ENCODE data around the gene RAMP1. TPM values are rescaled to one million over a fixed set of nuclear protein-coding genes. Genes with fewer than 3 reads are reported as not detected.

RAMP1 gene
- total and polyA plus RNA-seq, 9 of the 15 experiments (the other 6 are each of a cell fraction or from before 2014, with no cell fraction given) = 0.72 to 0.77 TPM; not detected in 7

DNA sequence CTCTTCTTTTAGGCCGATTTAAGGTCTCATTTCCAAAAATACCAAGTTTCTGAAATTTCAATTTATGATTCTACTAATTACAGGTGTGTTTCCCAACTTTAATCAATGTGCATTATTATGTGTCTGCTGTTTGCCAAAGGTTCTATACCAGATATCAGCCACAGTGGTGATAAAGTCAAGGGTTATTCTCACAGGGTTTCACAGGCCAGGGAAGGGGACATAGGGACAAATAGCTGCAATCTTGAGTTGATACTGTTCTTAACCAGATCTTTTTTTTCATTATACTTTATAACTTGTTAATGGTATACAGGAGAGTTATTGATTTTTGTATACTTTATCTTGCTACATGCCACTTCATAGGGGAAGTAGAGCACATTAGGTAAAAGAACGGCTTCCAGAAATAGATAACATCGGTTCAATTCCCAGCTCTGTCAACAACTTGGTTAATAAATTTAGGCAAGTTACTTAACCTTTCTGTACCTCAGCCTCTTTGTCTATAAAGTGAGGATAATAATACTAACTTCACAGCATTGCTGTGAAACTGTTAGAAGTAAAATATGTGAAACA lies 31.9 kb upstream of the RAMP1 start:
- CTCF ChIA-PET (ENCODE audit: low intra/inter-chr PET ratio) = no interaction called here
- POLR2A ChIA-PET = no interaction called here
- in situ Hi-C loops (cut with MboI) = no loop called here

GRCh38 chr2:237830522-237830921 lies 28.9 kb upstream of the RAMP1 start:
- H3K9ac ChIP-seq (ENCODE audit: insufficient read depth in 1 of 2, low read depth in 2 of 2, low read length in 2 of 2) = no peak overlapping the region
- no peaks in the 10 kb centered on the region for H3K9me3 ChIP-seq (replicated peaks; ENCODE audit: control insufficient read depth, insufficient read depth, low read depth, low read length)
- intact Hi-C loops (cut with micrococcal nuclease) (no loop called here), in situ Hi-C loops (cut with MboI) (no loop called here)
- no peaks in the 10 kb centered on the region for H3K9me1 ChIP-seq (ENCODE audit: control insufficient read depth, insufficient read depth, low read length)
- no peaks in the 10 kb centered on the region for H3K4me1 ChIP-seq (replicated peaks in 1 of 2; ENCODE audit: control insufficient read depth in 2 of 2, insufficient read depth in 2 of 2, low read length in 2 of 2)
- DNase-seq (ENCODE audit: extremely low read depth in 1 of 4, low spot score in 3 of 4) (no peak), ATAC-seq (no peak), FAIRE-seq (no peak)
- H3K27me3 ChIP-seq (ENCODE audit: control insufficient read depth in 2 of 2, insufficient read depth in 2 of 2, low read length in 2 of 2) = peaks cover 2 to 6% of the 10 kb centered on the region in 2 experiments; a peak in 3 of 5 replicates
- WGBS (ENCODE audit: insufficient coverage, low coverage, missing lambda C conversion rate) = 0% methylated on average over 2 of the region's 2 CpGs
- H2AFZ ChIP-seq (ENCODE audit: low read depth, low read length) = no peak overlapping the region
- ChIA-PET CTCF (ENCODE audit: low intra/inter-chr PET ratio) (no interaction called here), POLR2A (no interaction called here)
- no peaks in the 10 kb centered on the region for H3K36me3 ChIP-seq (ENCODE audit: control insufficient read depth, insufficient read depth, low read length)
- no peak overlapping the region for H3K4me2 ChIP-seq (ENCODE audit: insufficient read depth, low read length)
- H3K27ac ChIP-seq (ENCODE audit: extremely low read depth, low read depth, low read length) = no peak overlapping the region
- no peaks in the 10 kb centered on the region for H3K79me2 ChIP-seq (ENCODE audit: control insufficient read depth, insufficient read depth, low read length)
- no peak overlapping the region for H3K4me3 ChIP-seq
- H4K20me1 ChIP-seq (replicated peaks; ENCODE audit: control insufficient read depth, insufficient read depth, low read length) = no peaks in the 10 kb centered on the region
- BruUV-seq (replicated peaks) = no TSS peak
- no peak for TF ChIP-seq CBFB (CRISPR knock-in tag; IDR thresholded peaks at IDR 0.05)
- TF ChIP-seq TAL1 (IDR thresholded peaks at IDR 0.05) = no peak
- TF ChIP-seq NR2C1 (IDR thresholded peaks at IDR 0.05) = no peak
- TF ChIP-seq NR2C1 (tag; IDR thresholded peaks at IDR 0.05) = no peak

More for the DNA sequence above, 31.9 kb upstream of the RAMP1 start:
- H3K27ac ChIP-seq (ENCODE audit: extremely low read depth, low read depth, low read length) = no peak overlapping the region
- no peaks in the 10 kb centered on the region for H3K36me3 ChIP-seq (ENCODE audit: control insufficient read depth, insufficient read depth, low read length)
- no peak overlapping the region for H3K4me2 ChIP-seq (ENCODE audit: insufficient read depth, low read length)
- no peaks in the 10 kb centered on the region for H3K4me1 ChIP-seq (replicated peaks in 1 of 2; ENCODE audit: control insufficient read depth in 2 of 2, insufficient read depth in 2 of 2, low read length in 2 of 2)
- no peak overlapping the region for H2AFZ ChIP-seq (ENCODE audit: low read depth, low read length)
- H3K9ac ChIP-seq (ENCODE audit: insufficient read depth in 1 of 2, low read depth in 2 of 2, low read length in 2 of 2) = no peak overlapping the region
- no peak overlapping the region for H3K4me3 ChIP-seq
- no TSS peak for BruUV-seq (replicated peaks)
- ATAC-seq (no peak), DNase-seq (ENCODE audit: extremely low read depth in 1 of 4, low spot score in 3 of 4) (no peak), FAIRE-seq (no peak)
- H3K79me2 ChIP-seq (ENCODE audit: control insufficient read depth, insufficient read depth, low read length) = no peaks in the 10 kb centered on the region
- peaks cover 0 to 5% of the 10 kb centered on the region in 2 experiments; a peak in 1 of 5 replicates for H3K27me3 ChIP-seq (ENCODE audit: control insufficient read depth in 2 of 2, insufficient read depth in 2 of 2, low read length in 2 of 2)
- no peak for TF ChIP-seq RBM14 (IDR thresholded peaks at IDR 0.05; ENCODE audit: borderline replicate concordance, insufficient read depth, low read depth, low read length)
- no peak for TF ChIP-seq TCF15 (CRISPR knock-in tag; IDR thresholded peaks at IDR 0.05)
- TF ChIP-seq GTF2A2 (tag; IDR thresholded peaks at IDR 0.05) = no peak
- no peak for TF ChIP-seq KLF13 (tag; IDR thresholded peaks at IDR 0.05; ENCODE audit: borderline replicate concordance, low read depth)
- no peak for TF ChIP-seq SMARCB1 (IDR thresholded peaks at IDR 0.05; ENCODE audit: insufficient read length, low read depth)
- no peaks in the 10 kb centered on the region for H4K20me1 ChIP-seq (replicated peaks; ENCODE audit: control insufficient read depth, insufficient read depth, low read length)
- intact Hi-C loops (cut with micrococcal nuclease) = no loop called here
- H3K9me1 ChIP-seq (ENCODE audit: control insufficient read depth, insufficient read depth, low read length) = no peaks in the 10 kb centered on the region
- whole genome bisulfite sequencing (ENCODE audit: insufficient coverage, low coverage, missing lambda C conversion rate) = 0% methylated on average over 3 of the region's 3 CpGs
- no peaks in the 10 kb centered on the region for H3K9me3 ChIP-seq (replicated peaks; ENCODE audit: control insufficient read depth, insufficient read depth, low read depth, low read length)
